Type B pancreatic cell (in vitro differentiated cells): ENCODE measurements around the gene POTEH. TPM values are rescaled to one million over a fixed set of nuclear protein-coding genes. Genes with fewer than 3 reads are reported as not detected.
"Not testable (repeated sequence)": the region's sequence is repeated elsewhere in the genome, so short reads cannot be mapped to it uniquely, and the experiment has no call there.

Source experiments
- DNase-seq: peaks from one replicate; pipeline ENCODE4 v3.0.0; 2021; ENCODE audit warnings: mixed read lengths; ENCODE audit not compliant: unreplicated experiment; ENCODE audit errors: extremely low spot score
- H3K27ac Mint-ChIP-seq: 2 replicates; pipeline ENCODE4 v1.8.0; 2021; ENCODE audit warnings: mild to moderate bottlenecking, mixed read lengths
- H3K27me3 Mint-ChIP-seq: 2 replicates; pipeline ENCODE4 v1.8.0; 2021; ENCODE audit warnings: mixed read lengths
- H3K36me3 Mint-ChIP-seq: 2 replicates; pipeline ENCODE4 v1.8.0; 2021; ENCODE audit warnings: mixed read lengths
- H3K4me1 Mint-ChIP-seq: one replicate; pipeline ENCODE4 v1.8.0; 2021; ENCODE audit warnings: mixed read lengths; ENCODE audit not compliant: unreplicated experiment
- H3K4me3 Mint-ChIP-seq: 2 replicates; pipeline ENCODE4 v1.8.0; 2021; ENCODE audit warnings: mild to moderate bottlenecking, mixed read lengths
- H3K9me3 Mint-ChIP-seq: 2 replicates; pipeline ENCODE4 v1.8.0; 2021; ENCODE audit warnings: mixed read lengths
- long read RNA-seq: library from polyadenylated mRNA; unstranded; transcript quantifications from one replicate; pipeline ENCODE4 v2.0.0, GENCODE V29; 2020
- total RNA-seq: library from RNA; stranded (reverse); gene quantifications from 2 replicates; pipeline ENCODE4 v1.2.1, GENCODE V29; 2021; ENCODE audit warnings: low replicate concordance

POTEH gene
- not detected in 2 replicates for total RNA-seq
- long read RNA-seq: 0 reads

DNA sequence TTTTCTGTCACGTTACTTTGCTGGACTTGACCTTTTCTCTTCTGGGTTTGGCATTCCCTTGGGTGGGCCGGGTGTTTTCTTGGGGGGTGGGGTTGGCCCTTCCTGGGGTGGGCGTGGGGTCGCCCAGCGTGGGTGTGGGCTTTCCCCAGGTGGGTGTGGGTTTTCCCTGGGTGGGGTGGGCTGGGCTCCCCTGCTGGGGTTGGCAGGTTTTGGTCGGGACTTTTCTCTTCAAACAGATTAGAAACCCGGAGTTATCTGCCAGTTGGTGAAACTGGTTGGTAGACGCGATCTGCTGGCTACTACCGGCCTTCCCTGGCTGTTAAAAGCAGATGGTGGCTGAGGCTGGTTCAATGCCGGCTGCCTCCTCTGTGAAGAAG lies at the start of gene POTEH:
Gene POTEH (plus strand): TSS at position 278 of the 377 bp plus-strand sequence. CDS start 52 bp downstream, at position 330.
- H3K36me3 Mint-ChIP-seq: not testable (repeated sequence)

GRCh38 chr22:15642288-15642861 lies 47.5 kb upstream of the POTEH start:
- H3K27ac Mint-ChIP-seq, H3K27me3 Mint-ChIP-seq, H3K4me3 Mint-ChIP-seq, DNase-seq, H3K36me3 Mint-ChIP-seq, H3K9me3 Mint-ChIP-seq, H3K4me1 Mint-ChIP-seq: not testable (repeated sequence)

More for the DNA sequence above, at the start of gene POTEH:
- not testable (repeated sequence) for H3K9me3 Mint-ChIP-seq, H3K4me1 Mint-ChIP-seq, H3K27me3 Mint-ChIP-seq, DNase-seq, H3K27ac Mint-ChIP-seq, H3K4me3 Mint-ChIP-seq

GRCh38 chr22:15651954-15652353 lies 37.9 kb upstream of the POTEH start:
- not testable (repeated sequence) for DNase-seq, H3K27ac Mint-ChIP-seq, H3K27me3 Mint-ChIP-seq, H3K4me1 Mint-ChIP-seq, H3K36me3 Mint-ChIP-seq, H3K4me3 Mint-ChIP-seq, H3K9me3 Mint-ChIP-seq

- DNase-seq: not testable (repeated sequence)
These were observed 37.1 kb upstream of the POTEH start for GRCh38 chr22:15652738-15653137.

DNA sequence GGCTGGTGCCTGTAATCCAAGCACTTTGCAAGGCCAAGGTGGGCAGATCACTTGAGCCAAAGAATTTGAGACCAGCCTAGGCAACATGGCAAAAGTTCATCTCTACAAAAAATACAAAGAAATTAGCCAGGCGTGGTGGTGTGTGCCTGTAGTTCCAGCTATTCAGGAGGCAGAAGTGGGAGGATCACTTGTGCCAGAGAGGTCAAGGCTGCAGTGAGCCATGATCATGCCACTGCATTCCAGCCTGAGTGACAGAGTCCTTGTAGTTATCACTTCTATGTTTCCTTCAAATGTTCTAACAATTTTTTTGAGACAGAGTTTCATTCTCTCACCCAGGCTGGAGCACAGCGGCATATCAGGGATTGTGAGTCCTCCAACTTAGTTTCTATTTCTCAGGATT lies 36.6 kb upstream of the POTEH start:
- not testable (repeated sequence) for H3K4me1 Mint-ChIP-seq, H3K4me3 Mint-ChIP-seq, H3K36me3 Mint-ChIP-seq, H3K27ac Mint-ChIP-seq, H3K9me3 Mint-ChIP-seq, H3K27me3 Mint-ChIP-seq, DNase-seq

More at GRCh38 chr22:15652738-15653137, 37.1 kb upstream of the POTEH start:
- H3K9me3 Mint-ChIP-seq, H3K4me3 Mint-ChIP-seq, H3K27me3 Mint-ChIP-seq, H3K36me3 Mint-ChIP-seq, H3K27ac Mint-ChIP-seq, H3K4me1 Mint-ChIP-seq: not testable (repeated sequence)

- H3K4me1 Mint-ChIP-seq, H3K36me3 Mint-ChIP-seq, DNase-seq, H3K4me3 Mint-ChIP-seq, H3K27me3 Mint-ChIP-seq, H3K27ac Mint-ChIP-seq, H3K9me3 Mint-ChIP-seq: not testable (repeated sequence)
These were observed 28.7 kb upstream of the POTEH start for GRCh38 chr22:15661102-15661501.

- H3K27me3 Mint-ChIP-seq, H3K36me3 Mint-ChIP-seq, H3K27ac Mint-ChIP-seq, H3K4me3 Mint-ChIP-seq, DNase-seq, H3K4me1 Mint-ChIP-seq, H3K9me3 Mint-ChIP-seq: not testable (repeated sequence)
These were observed 25.1 kb upstream of the POTEH start for GRCh38 chr22:15664682-15665081.

- not testable (repeated sequence) for H3K27me3 Mint-ChIP-seq, H3K4me1 Mint-ChIP-seq, H3K9me3 Mint-ChIP-seq, H3K27ac Mint-ChIP-seq, H3K36me3 Mint-ChIP-seq, DNase-seq, H3K4me3 Mint-ChIP-seq
These were observed 24.3 kb upstream of the POTEH start for GRCh38 chr22:15665478-15665877.

DNA sequence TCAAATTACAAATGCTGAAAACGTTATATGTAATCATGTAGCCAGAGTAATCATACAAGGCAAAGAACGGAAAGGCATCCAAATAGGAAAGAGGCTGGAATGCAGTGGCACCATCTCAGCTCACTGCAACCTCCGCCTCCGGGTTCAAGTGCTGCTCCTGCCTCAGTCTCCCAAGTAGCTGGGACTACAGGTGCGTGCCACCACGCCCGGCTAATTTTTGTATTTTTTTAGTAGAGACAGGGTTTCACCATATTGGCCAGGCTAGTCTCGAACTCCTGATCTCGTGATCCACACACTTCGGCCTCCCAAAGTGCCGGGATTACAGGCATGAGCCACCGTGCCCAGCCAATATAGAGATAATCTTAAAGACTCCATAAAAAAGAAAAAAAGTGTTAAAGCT lies 20.4 kb upstream of the POTEH start:
- H3K27ac Mint-ChIP-seq, DNase-seq, H3K36me3 Mint-ChIP-seq, H3K4me1 Mint-ChIP-seq, H3K27me3 Mint-ChIP-seq, H3K4me3 Mint-ChIP-seq, H3K9me3 Mint-ChIP-seq: not testable (repeated sequence)

GRCh38 chr22:15679702-15680101 lies 10.1 kb upstream of the POTEH start:
- not testable (repeated sequence) for H3K9me3 Mint-ChIP-seq, DNase-seq, H3K27ac Mint-ChIP-seq, H3K4me3 Mint-ChIP-seq, H3K27me3 Mint-ChIP-seq, H3K4me1 Mint-ChIP-seq, H3K36me3 Mint-ChIP-seq

- H3K36me3 Mint-ChIP-seq, H3K27me3 Mint-ChIP-seq, H3K9me3 Mint-ChIP-seq, H3K4me1 Mint-ChIP-seq, H3K4me3 Mint-ChIP-seq, DNase-seq, H3K27ac Mint-ChIP-seq: not testable (repeated sequence)
These were observed 5.7 kb upstream of the POTEH start for GRCh38 chr22:15684115-15684514.

GRCh38 chr22:15684695-15685094 lies 5.1 kb upstream of the POTEH start:
- not testable (repeated sequence) for H3K4me1 Mint-ChIP-seq, H3K36me3 Mint-ChIP-seq, H3K27me3 Mint-ChIP-seq, H3K9me3 Mint-ChIP-seq, H3K27ac Mint-ChIP-seq, H3K4me3 Mint-ChIP-seq, DNase-seq

- H3K27me3 Mint-ChIP-seq, H3K4me3 Mint-ChIP-seq, DNase-seq, H3K36me3 Mint-ChIP-seq, H3K4me1 Mint-ChIP-seq, H3K9me3 Mint-ChIP-seq, H3K27ac Mint-ChIP-seq: not testable (repeated sequence)
These were observed 4.2 kb upstream of the POTEH start for GRCh38 chr22:15685641-15686040.

DNA sequence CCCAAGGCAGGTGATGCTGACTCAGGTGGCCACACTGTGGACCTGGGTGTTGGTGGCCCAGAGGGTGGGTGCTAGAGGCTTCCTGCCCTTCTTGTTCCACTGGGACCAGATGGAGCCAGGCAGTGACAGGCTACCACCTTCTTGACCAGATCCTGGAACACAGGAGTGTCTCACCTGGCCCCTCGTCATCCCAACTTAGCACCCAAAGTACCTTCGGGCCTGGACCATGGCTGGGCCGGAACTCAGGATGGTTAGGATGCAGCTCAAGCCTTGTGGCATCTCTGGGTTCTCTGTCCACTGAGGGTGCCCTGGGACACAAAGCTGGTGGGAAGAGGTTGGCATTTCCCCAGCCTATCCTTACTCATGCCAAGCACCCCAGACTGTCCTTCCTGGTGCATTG lies 2.7 kb upstream of the POTEH start:
- not testable (repeated sequence) for H3K27ac Mint-ChIP-seq, H3K36me3 Mint-ChIP-seq, DNase-seq, H3K4me1 Mint-ChIP-seq, H3K9me3 Mint-ChIP-seq, H3K27me3 Mint-ChIP-seq, H3K4me3 Mint-ChIP-seq

DNA sequence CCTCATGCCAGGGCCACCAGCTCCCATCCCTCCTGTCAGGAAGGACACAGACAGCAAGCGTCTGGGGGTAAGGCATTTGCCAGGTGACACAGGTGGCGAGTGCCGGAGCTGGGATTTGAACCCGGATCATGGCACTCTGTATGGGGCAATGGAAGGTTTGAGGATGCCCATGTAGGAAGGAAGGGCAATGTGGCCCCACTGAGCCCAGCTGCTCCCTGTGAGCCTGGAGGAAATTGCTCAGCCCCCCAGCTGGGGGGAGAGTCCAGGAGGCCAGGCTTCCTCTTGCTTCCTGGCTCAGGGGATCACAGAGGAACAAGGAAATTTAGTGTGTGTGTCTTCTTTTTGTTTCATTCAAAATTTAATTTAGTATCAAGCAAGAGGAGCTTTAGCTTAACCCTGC lies 2.1 kb upstream of the POTEH start:
- H3K4me3 Mint-ChIP-seq, DNase-seq, H3K27ac Mint-ChIP-seq, H3K9me3 Mint-ChIP-seq, H3K27me3 Mint-ChIP-seq, H3K4me1 Mint-ChIP-seq, H3K36me3 Mint-ChIP-seq: not testable (repeated sequence)
